CD14-positive monocyte (primary cell): ENCODE results near the gene CNGA3. TPM values are rescaled to one million over a fixed set of nuclear protein-coding genes. Genes with fewer than 3 reads are reported as not detected.

ENCODE experiments used
- DNase-seq, 3 donors: peaks; one replicate each; pipeline ENCODE4 v3.0.0-alpha.2; 2011 to 2022
- H2AFZ ChIP-seq: 2 replicates; pipeline ENCODE4 v1.6.0; 2012; ENCODE audit warnings: mild to moderate bottlenecking, low read depth, low read length, inconsistent platforms; ENCODE audit not compliant: insufficient read depth, poor library complexity, severe bottlenecking
- H3K27ac ChIP-seq, 2 donors: 1 replicate in 1 of 2; 2 replicates in 1 of 2; pipeline ENCODE4 v1.5.1; 2012 to 2013; ENCODE audit warnings: low read length in 2 of 2, control low read depth in 1 of 2, inconsistent platforms in 1 of 2, low read depth in 1 of 2, mild to moderate bottlenecking in 1 of 2
- H3K27me3 ChIP-seq, 2 donors: one replicate each; pipeline versions ENCODE4 v1.6.0 to v1.6.1; 2011 to 2013; ENCODE audit warnings: low read length in 2 of 2; ENCODE audit not compliant: control insufficient read depth in 2 of 2, insufficient read depth in 2 of 2
- H3K36me3 ChIP-seq, 2 donors: replicated peaks in 1 of 2; 1 replicate in 1 of 2; 2 replicates in 1 of 2; pipeline versions ENCODE4 v1.5.1 to v1.6.1; 2012 to 2013; ENCODE audit warnings: low read length in 2 of 2, control low read depth in 1 of 2, inconsistent platforms in 1 of 2, mild to moderate bottlenecking in 1 of 2; ENCODE audit not compliant: insufficient read depth in 2 of 2, control insufficient read depth in 1 of 2
- H3K4me1 ChIP-seq, 2 donors: 1 replicate in 1 of 2; 2 replicates in 1 of 2; pipeline versions ENCODE4 v1.5.1 to v1.6.1; 2012 to 2013; ENCODE audit warnings: low read length in 2 of 2, control low read depth in 1 of 2, inconsistent platforms in 1 of 2, mild to moderate bottlenecking in 1 of 2, moderate library complexity in 1 of 2; ENCODE audit not compliant: insufficient read depth in 2 of 2, control insufficient read depth in 1 of 2
- H3K4me2 ChIP-seq: replicated peaks from 2 replicates; pipeline ENCODE3; 2012; ENCODE audit warnings: low read length, moderate library complexity, mild to moderate bottlenecking; ENCODE audit not compliant: poor library complexity, severe bottlenecking; ENCODE audit errors: extremely low read depth
- H3K4me3 ChIP-seq, 3 experiments: fragments of 200-600 bp in 1 of 3; sonication (generic) in 1 of 3; replicated peaks in 1 of 3; 1 replicate in 2 of 3; 2 replicates in 1 of 3; pipeline ENCODE4 v1.5.1; 2011 to 2013; ENCODE audit warnings: low read length in 3 of 3, mild to moderate bottlenecking in 3 of 3, control low read depth in 2 of 3, low read depth in 2 of 3, inconsistent platforms in 1 of 3, moderate library complexity in 1 of 3
- H3K79me2 ChIP-seq: 2 replicates; pipeline ENCODE4 v1.6.0; 2012; ENCODE audit warnings: mild to moderate bottlenecking, control low read depth, inconsistent platforms, low read length, moderate library complexity; ENCODE audit not compliant: insufficient read depth
- H3K9ac ChIP-seq: 2 replicates; pipeline ENCODE4 v1.6.0; 2017; ENCODE audit warnings: low read length, mild to moderate bottlenecking; ENCODE audit not compliant: insufficient read depth, poor library complexity, severe bottlenecking
- H3K9me3 ChIP-seq, 2 donors: replicated peaks in 1 of 2; 1 replicate in 1 of 2; 2 replicates in 1 of 2; pipeline versions ENCODE4 v1.5.1 to v1.6.1; 2012 to 2013; ENCODE audit warnings: low read length in 2 of 2, control low read depth in 1 of 2; ENCODE audit not compliant: control insufficient read depth in 1 of 2, insufficient read depth in 1 of 2
- H4K20me1 ChIP-seq: 2 replicates; pipeline ENCODE4 v1.6.0; 2012; ENCODE audit warnings: mild to moderate bottlenecking, low read length, control low read depth, moderate library complexity; ENCODE audit not compliant: insufficient read depth
- H3K27ac Mint-ChIP-seq, 7 donors: one replicate each; pipeline ENCODE4 v1.8.0; 2020; ENCODE audit warnings: mild to moderate bottlenecking in 7 of 7, mixed read lengths in 7 of 7, moderate library complexity in 6 of 7, inconsistent platforms in 2 of 7
- H3K27me3 Mint-ChIP-seq, 3 donors: one replicate each; pipeline ENCODE4 v1.8.0; 2021 to 2022; ENCODE audit warnings: low read depth in 3 of 3, mild to moderate bottlenecking in 3 of 3, mixed read lengths in 3 of 3, moderate library complexity in 3 of 3, inconsistent platforms in 1 of 3
- H3K36me3 Mint-ChIP-seq, 2 donors: one replicate each; pipeline ENCODE4 v1.8.0; 2020; ENCODE audit warnings: mixed read lengths in 2 of 2, inconsistent platforms in 1 of 2, mild to moderate bottlenecking in 1 of 2
- H3K4me1 Mint-ChIP-seq: one replicate; pipeline ENCODE4 v1.8.0; 2020; ENCODE audit warnings: mild to moderate bottlenecking, mixed read lengths
- H3K4me3 Mint-ChIP-seq, 2 donors: one replicate each; pipeline ENCODE4 v1.8.0; 2020; ENCODE audit warnings: mild to moderate bottlenecking in 2 of 2, mixed read lengths in 2 of 2, moderate library complexity in 1 of 2
- H3K9me3 Mint-ChIP-seq, 7 donors: one replicate each; pipeline ENCODE4 v1.8.0; 2020 to 2022; ENCODE audit warnings: mixed read lengths in 7 of 7, mild to moderate bottlenecking in 6 of 7, moderate library complexity in 6 of 7, inconsistent platforms in 2 of 7
- WGBS: methylation state at CpG from one replicate; pipeline ENCODE4 v1.1.5; 2013; ENCODE audit warnings: missing lambda C conversion rate; ENCODE audit not compliant: insufficient coverage; 5-methylcytosine and 5-hydroxymethylcytosine counted together
- intact Hi-C, 2 donors: fragments of 100-400 bp; cut with micrococcal nuclease; formaldehyde crosslinking; loops; one replicate each; pipeline versions ENCODE4 v1.15.0 to v1.15.1; 2023
- polyA plus RNA-seq, 3 donors: library from polyadenylated mRNA; depleted of rRNA in 1 of 3; unstranded in 2 of 3; stranded (reverse) in 1 of 3; fragments of 300-500 nt in 2 of 3; fragments of >200 nt in 1 of 3; fragmentation: Illumina TruSeq in 2 of 3; gene quantifications; 1 replicate in 2 of 3; 2 replicates in 1 of 3; pipeline ENCODE4 v1.2.3, GENCODE V29; 2012 to 2021
- TF ChIP-seq, protein P1 (sequence below): fragments of 200-600 bp; IDR thresholded peaks from one replicate; pipeline ENCODE4 v1.8.0; 2022; ENCODE audit warnings: antibody characterized with exemption, mild to moderate bottlenecking

CNGA3 gene
- polyA plus RNA-seq, 3 donors, result not detected

DNA sequence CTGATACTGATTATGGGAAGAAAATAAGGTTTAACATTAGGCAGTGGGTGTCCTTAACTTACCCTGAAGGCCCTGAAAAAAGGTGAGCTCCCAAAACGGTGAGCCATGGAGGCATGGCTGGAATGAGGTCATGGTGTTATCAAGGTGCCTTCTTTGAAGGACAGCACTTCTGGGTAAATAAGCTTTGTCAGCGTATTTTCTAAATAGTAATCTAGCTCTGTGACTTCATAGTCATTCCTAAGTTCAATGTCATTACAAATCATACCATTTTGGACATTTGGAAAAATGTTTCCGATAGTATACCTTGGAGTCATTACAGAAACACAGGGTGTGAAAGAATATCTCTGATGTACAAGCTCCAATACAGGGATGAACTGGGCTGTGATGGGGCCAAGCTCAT lies 35.2 kb upstream of the CNGA3 start:
- H3K36me3 Mint-ChIP-seq, result no peaks in the 10 kb centered on the region
- intact Hi-C loops, result no loop called here
- Histone ChIP-seq H4K20me1 (no peaks in the 10 kb centered on the region), H3K36me3 (no peaks in the 10 kb centered on the region), H3K27ac (no peak overlapping the region), H3K4me1 (no peaks in the 10 kb centered on the region), H3K4me3 (no peak overlapping the region), H2AFZ (no peak overlapping the region), H3K4me2 (no peak overlapping the region), H3K9me3 (no peaks in the 10 kb centered on the region), H3K27me3 (peaks cover 0 to 8% of the 10 kb centered on the region in 2 donors), H3K79me2 (no peaks in the 10 kb centered on the region), H3K9ac (no peak overlapping the region)
- H3K4me1 Mint-ChIP-seq, result no peaks in the 10 kb centered on the region
- no peak for DNase-seq
- peaks cover 0 to 5% (median 0%) of the 10 kb centered on the region in 7 donors for H3K9me3 Mint-ChIP-seq
- peaks cover 8 to 25% (median 23%) of the 10 kb centered on the region in 3 donors for H3K27me3 Mint-ChIP-seq
- H3K4me3 Mint-ChIP-seq, result no peak overlapping the region
- no CpG with 5 or more reads among the region's 3 CpGs for WGBS
- TF ChIP-seq, protein P1, sequence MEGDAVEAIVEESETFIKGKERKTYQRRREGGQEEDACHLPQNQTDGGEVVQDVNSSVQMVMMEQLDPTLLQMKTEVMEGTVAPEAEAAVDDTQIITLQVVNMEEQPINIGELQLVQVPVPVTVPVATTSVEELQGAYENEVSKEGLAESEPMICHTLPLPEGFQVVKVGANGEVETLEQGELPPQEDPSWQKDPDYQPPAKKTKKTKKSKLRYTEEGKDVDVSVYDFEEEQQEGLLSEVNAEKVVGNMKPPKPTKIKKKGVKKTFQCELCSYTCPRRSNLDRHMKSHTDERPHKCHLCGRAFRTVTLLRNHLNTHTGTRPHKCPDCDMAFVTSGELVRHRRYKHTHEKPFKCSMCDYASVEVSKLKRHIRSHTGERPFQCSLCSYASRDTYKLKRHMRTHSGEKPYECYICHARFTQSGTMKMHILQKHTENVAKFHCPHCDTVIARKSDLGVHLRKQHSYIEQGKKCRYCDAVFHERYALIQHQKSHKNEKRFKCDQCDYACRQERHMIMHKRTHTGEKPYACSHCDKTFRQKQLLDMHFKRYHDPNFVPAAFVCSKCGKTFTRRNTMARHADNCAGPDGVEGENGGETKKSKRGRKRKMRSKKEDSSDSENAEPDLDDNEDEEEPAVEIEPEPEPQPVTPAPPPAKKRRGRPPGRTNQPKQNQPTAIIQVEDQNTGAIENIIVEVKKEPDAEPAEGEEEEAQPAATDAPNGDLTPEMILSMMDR, result no peak
- H3K27ac Mint-ChIP-seq, result no peak overlapping the region

DNA sequence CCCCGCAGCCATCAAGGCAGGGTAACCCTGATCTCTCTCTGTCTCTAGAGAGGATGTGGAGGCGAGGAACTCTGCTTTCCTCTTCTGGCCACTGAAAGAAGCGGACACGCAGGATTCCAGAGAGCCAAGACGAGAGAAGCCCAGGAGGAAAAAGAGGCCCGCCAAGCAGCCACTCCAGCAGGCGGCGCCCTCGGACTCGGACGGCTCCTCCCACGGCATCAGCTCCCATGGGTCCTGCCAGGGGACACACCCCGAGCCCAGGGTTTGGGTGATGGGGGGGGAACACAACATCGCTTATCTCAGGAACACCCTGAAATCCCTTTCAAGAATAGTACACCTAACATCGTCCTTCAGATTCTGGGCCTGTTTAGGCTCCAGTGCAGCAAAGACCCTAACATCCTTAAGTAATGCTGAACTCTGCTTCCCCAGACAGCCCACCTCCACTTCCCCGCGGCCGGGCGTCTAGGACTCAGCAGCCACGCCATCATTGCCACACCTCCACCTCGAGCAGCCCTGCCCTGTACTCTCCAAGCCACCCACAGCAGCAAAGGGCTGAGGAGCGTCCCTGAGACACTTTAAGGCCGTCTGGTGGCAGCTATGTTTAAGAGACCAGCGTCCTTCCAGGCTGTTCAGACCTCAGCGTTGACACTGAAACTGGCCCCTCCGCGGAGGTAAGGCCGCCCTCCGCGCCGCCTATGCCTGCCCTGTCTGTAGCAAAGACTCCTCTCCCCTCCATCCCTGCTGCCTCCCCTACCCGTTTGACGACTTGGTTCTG lies 34.3 kb upstream of the CNGA3 start:
- TF ChIP-seq, protein P1, result no peak
- H3K4me1 Mint-ChIP-seq, result no peaks in the 10 kb centered on the region
- intact Hi-C loops, result no loop called here
- DNase-seq, result no peak
- H3K4me3 Mint-ChIP-seq, result no peak overlapping the region
- no peaks in the 10 kb centered on the region for H3K36me3 Mint-ChIP-seq
- H3K27ac Mint-ChIP-seq, result no peak overlapping the region
- no peaks in the 10 kb centered on the region for H3K36me3 ChIP-seq
- H3K9me3 Mint-ChIP-seq, result peaks cover 0 to 10% (median 0%) of the 10 kb centered on the region in 7 donors
- H3K4me3 ChIP-seq, result no peak overlapping the region
- peaks cover 0 to 8% of the 10 kb centered on the region in 2 donors for H3K27me3 ChIP-seq
- no peaks in the 10 kb centered on the region for H3K9me3 ChIP-seq
- WGBS, result 92% methylated on average over 29 of the region's 33 CpGs
- no peaks in the 10 kb centered on the region for H3K79me2 ChIP-seq
- no peak overlapping the region for H3K4me2 ChIP-seq
- no peak overlapping the region for H3K9ac ChIP-seq
- H3K4me1 ChIP-seq, result no peaks in the 10 kb centered on the region
- no peaks in the 10 kb centered on the region for H4K20me1 ChIP-seq
- H3K27me3 Mint-ChIP-seq, result peaks cover 7 to 28% (median 26%) of the 10 kb centered on the region in 3 donors
- H3K27ac ChIP-seq, result no peak overlapping the region
- H2AFZ ChIP-seq, result no peak overlapping the region
